Caco-2 (cell line): ENCODE measurements around the gene ACSL1. TPM values are rescaled to one million over a fixed set of nuclear protein-coding genes. Genes with fewer than 3 reads are reported as not detected.

Experiments used
- BruUV-seq: library from RNA; stranded (reverse); fragments of 400-500 nt; replicated peaks from 2 replicates; lab custom pipeline; 2021; lab: Mats Ljungman, UMichigan
- CTCF ChIA-PET: fragments of 300-600 bp; sonication (Branson Sonifier 250); formaldehyde crosslinking; loops from one replicate; lab custom pipeline; 2022; ENCODE audit warnings: antibody characterized with exemption; lab: Charles Lee
- POLR2A ChIA-PET: fragments of 300-600 bp; sonication (Branson Sonifier 250); formaldehyde crosslinking; loops from one replicate; lab custom pipeline; 2022; ENCODE audit warnings: antibody characterized with exemption; lab: Charles Lee
- DNase-seq, 2 experiments: peaks; one replicate each; pipeline versions ENCODE4 v3.0.0 to v3.0.0-alpha.2; 2020 to 2022
- H3K27me3 ChIP-seq: replicated peaks from 2 replicates; pipeline ENCODE4 v1.6.0; 2011; ENCODE audit warnings: low read length; ENCODE audit not compliant: control insufficient read depth, insufficient read depth
- H3K36me3 ChIP-seq: 2 replicates; pipeline ENCODE4 v1.5.1; 2011; ENCODE audit warnings: low read length; ENCODE audit not compliant: control insufficient read depth, insufficient read depth
- H3K4me1 ChIP-seq: fragments of 250-450 bp; sonication (Bioruptor Pico); 2 replicates; pipeline ENCODE4 v1.5.1; 2020; ENCODE audit warnings: mild to moderate bottlenecking
- H3K4me3 ChIP-seq: 2 replicates; pipeline ENCODE4 v1.5.1; 2011; ENCODE audit warnings: low read depth, mild to moderate bottlenecking, control low read depth, low read length
- H3K9me3 ChIP-seq: fragments of 250-450 bp; sonication (Bioruptor Pico); 2 replicates; pipeline ENCODE4 v1.5.1; 2020; ENCODE audit warnings: mild to moderate bottlenecking, moderate library complexity
- H3K27ac Mint-ChIP-seq: one replicate; pipeline ENCODE4 v1.8.0; 2022; ENCODE audit warnings: mixed read lengths; ENCODE audit not compliant: unreplicated experiment
- H3K27me3 Mint-ChIP-seq: one replicate; pipeline ENCODE4 v1.8.0; 2022; ENCODE audit warnings: mixed read lengths; ENCODE audit not compliant: insufficient read depth, unreplicated experiment
- H3K36me3 Mint-ChIP-seq: one replicate; pipeline ENCODE4 v1.8.0; 2022; ENCODE audit warnings: mild to moderate bottlenecking, mixed read lengths; ENCODE audit not compliant: insufficient read depth, unreplicated experiment
- H3K4me1 Mint-ChIP-seq: one replicate; pipeline ENCODE4 v1.8.0; 2022; ENCODE audit warnings: low read depth, mixed read lengths; ENCODE audit not compliant: unreplicated experiment
- H3K4me3 Mint-ChIP-seq: one replicate; pipeline ENCODE4 v1.8.0; 2022; ENCODE audit warnings: mild to moderate bottlenecking, moderate library complexity, mixed read lengths; ENCODE audit not compliant: unreplicated experiment
- H3K9me3 Mint-ChIP-seq: one replicate; pipeline ENCODE4 v1.8.0; 2022; ENCODE audit warnings: mixed read lengths; ENCODE audit not compliant: unreplicated experiment
- CTCF ChIP-seq, 2 experiments: fragments of 200-600 bp in 1 of 2; IDR thresholded peaks; 1 replicate in 1 of 2; 2 replicates in 1 of 2; pipeline versions ENCODE4 v1.5.1 to v1.8.0; 2011 to 2022; ENCODE audit warnings: antibody characterized with exemption in 1 of 2, control low read depth in 1 of 2, inconsistent platforms in 1 of 2, low read depth in 1 of 2, low read length in 1 of 2, mild to moderate bottlenecking in 1 of 2, moderate library complexity in 1 of 2; ENCODE audit not compliant: insufficient read depth in 1 of 2, severe bottlenecking in 1 of 2, unreplicated experiment in 1 of 2
- intact Hi-C: fragments of 100-400 bp; cut with micrococcal nuclease; formaldehyde crosslinking; loops from one replicate; pipeline ENCODE4 v1.10.0; 2022; ENCODE audit not compliant: unreplicated experiment
- total RNA-seq: library from RNA; stranded (reverse); gene quantifications from 2 replicates; pipeline ENCODE4 v1.2.3, GENCODE V29; 2022

Gene ACSL1
- total RNA-seq, 1 experiment from 2014 or later, result 100 TPM

DNA sequence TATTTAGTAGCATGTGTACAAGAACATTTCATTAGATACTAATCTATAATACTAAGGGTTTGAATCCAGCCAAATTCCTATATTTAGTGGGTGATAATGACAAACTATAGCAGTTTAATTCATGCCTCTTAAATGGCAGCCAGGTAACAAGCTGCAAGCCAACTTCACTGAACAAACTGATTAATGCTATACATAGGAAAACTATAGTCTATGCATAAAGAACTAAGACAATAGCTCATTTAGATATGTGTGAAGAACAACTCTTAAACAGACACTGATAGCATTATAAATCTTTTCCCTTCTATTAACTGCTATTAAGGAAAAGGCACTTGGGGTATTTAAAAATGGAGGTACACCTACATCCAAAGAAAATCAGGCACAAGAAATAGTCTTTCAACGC, 19.1 kb downstream of the ACSL1 start:
- no peaks in the 10 kb centered on the region for H3K4me1 ChIP-seq
- BruUV-seq, result no TSS peak
- ChIA-PET CTCF (no interaction called here), POLR2A (no interaction called here)
- no peak for TF ChIP-seq CTCF (IDR thresholded peaks at IDR 0.05; ENCODE audit: insufficient read depth in 1 of 2, low read depth in 1 of 2, low read length in 1 of 2, severe bottlenecking in 1 of 2, unreplicated experiment in 1 of 2)
- no peak overlapping the region for H3K4me3 ChIP-seq
- Mint-ChIP-seq H3K27ac (no peak overlapping the region), H3K27me3 (no peaks in the 10 kb centered on the region), H3K9me3 (no peaks in the 10 kb centered on the region), H3K4me3 (no peak overlapping the region), H3K36me3 (peaks cover 7% of the 10 kb centered on the region), H3K4me1 (peaks cover 32% of the 10 kb centered on the region)
- H3K9me3 ChIP-seq, result no peaks in the 10 kb centered on the region
- no peaks in the 10 kb centered on the region for H3K36me3 ChIP-seq
- DNase-seq, result no peak
- intact Hi-C loops, result no loop called here
- H3K27me3 ChIP-seq, result no peaks in the 10 kb centered on the region

DNA sequence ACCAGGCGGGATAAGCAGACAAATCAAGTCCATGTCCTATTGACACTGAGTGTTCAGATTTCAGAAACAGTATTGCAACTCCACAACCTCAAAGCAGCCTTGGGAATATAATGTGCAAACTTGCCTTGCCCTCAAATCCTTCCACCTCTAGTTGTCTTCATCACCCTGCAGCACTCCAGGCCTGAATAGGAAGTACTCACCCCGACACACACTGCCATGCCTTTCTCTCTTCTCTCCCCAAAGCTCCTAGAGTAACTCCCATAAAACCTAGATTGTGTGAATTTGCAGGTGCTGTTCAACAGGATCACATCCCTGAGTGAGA, 19.6 kb downstream of the ACSL1 start:
- Histone ChIP-seq H3K9me3 (no peaks in the 10 kb centered on the region), H3K4me3 (no peak overlapping the region), H3K36me3 (no peaks in the 10 kb centered on the region), H3K4me1 (no peaks in the 10 kb centered on the region), H3K27me3 (no peaks in the 10 kb centered on the region)
- Mint-ChIP-seq H3K36me3 (peaks cover 7% of the 10 kb centered on the region), H3K27me3 (no peaks in the 10 kb centered on the region), H3K9me3 (no peaks in the 10 kb centered on the region), H3K27ac (no peak overlapping the region), H3K4me3 (no peak overlapping the region), H3K4me1 (peaks cover 32% of the 10 kb centered on the region)
- no peak for TF ChIP-seq CTCF (IDR thresholded peaks at IDR 0.05; ENCODE audit: insufficient read depth in 1 of 2, low read depth in 1 of 2, low read length in 1 of 2, severe bottlenecking in 1 of 2, unreplicated experiment in 1 of 2)
- ChIA-PET POLR2A (no interaction called here), CTCF (no interaction called here)
- intact Hi-C loops, result no loop called here
- no peak for DNase-seq
- no TSS peak for BruUV-seq

- Histone ChIP-seq H3K27me3 (no peaks in the 10 kb centered on the region), H3K36me3 (no peaks in the 10 kb centered on the region), H3K4me1 (no peaks in the 10 kb centered on the region), H3K9me3 (no peaks in the 10 kb centered on the region), H3K4me3 (no peak overlapping the region)
- ChIA-PET POLR2A (no interaction called here), CTCF (no interaction called here)
- Mint-ChIP-seq H3K27ac (no peak overlapping the region), H3K9me3 (no peaks in the 10 kb centered on the region), H3K4me1 (peaks cover 30% of the 10 kb centered on the region), H3K4me3 (no peak overlapping the region), H3K36me3 (peaks cover 7% of the 10 kb centered on the region), H3K27me3 (no peaks in the 10 kb centered on the region)
- intact Hi-C loops, result no loop called here
- TF ChIP-seq CTCF (IDR thresholded peaks at IDR 0.05; ENCODE audit: insufficient read depth in 1 of 2, low read depth in 1 of 2, low read length in 1 of 2, severe bottlenecking in 1 of 2, unreplicated experiment in 1 of 2), result no peak
- no TSS peak for BruUV-seq
- no peak for DNase-seq
These were observed 20.1 kb downstream of the ACSL1 start for GRCh38 chr4:184805462-184806228.
